Thymus (tissue), 11 donors: ENCODE data around the gene ERC2. TPM values are rescaled to one million over a fixed set of nuclear protein-coding genes. Genes with fewer than 3 reads are reported as not detected.

Experiments
- DNase-seq, 9 donors: peaks; one replicate each; pipeline ENCODE4 v3.0.0-alpha.2; 2013; ENCODE audit warnings: low spot score in 9 of 9, low read depth in 6 of 9, missing footprints in 1 of 9
- H3K27ac ChIP-seq, 2 donors: one replicate each; pipeline ENCODE4 v1.5.1; 2013; ENCODE audit warnings: control low read depth in 1 of 2, low read depth in 1 of 2, low read length in 1 of 2, mild to moderate bottlenecking in 1 of 2, moderate library complexity in 1 of 2
- H3K27me3 ChIP-seq, 2 donors: one replicate each; pipeline ENCODE4 v1.5.1; 2013; ENCODE audit warnings: low read length in 1 of 2; ENCODE audit not compliant: control insufficient read depth in 2 of 2, insufficient read depth in 1 of 2
- H3K36me3 ChIP-seq, 2 donors: one replicate each; pipeline ENCODE4 v1.5.1; 2013; ENCODE audit warnings: low read length in 1 of 2, mild to moderate bottlenecking in 1 of 2, moderate library complexity in 1 of 2; ENCODE audit not compliant: control insufficient read depth in 2 of 2, insufficient read depth in 2 of 2
- H3K4me1 ChIP-seq, 2 donors: one replicate each; pipeline ENCODE4 v1.5.1; 2013; ENCODE audit warnings: low read length in 2 of 2; ENCODE audit not compliant: control insufficient read depth in 2 of 2, insufficient read depth in 2 of 2
- H3K4me3 ChIP-seq, 2 donors: one replicate each; pipeline ENCODE4 v1.5.1; 2013; ENCODE audit warnings: low read length in 2 of 2, control low read depth in 1 of 2, mild to moderate bottlenecking in 1 of 2
- H3K9me3 ChIP-seq, 2 donors: one replicate each; pipeline ENCODE4 v1.5.1; 2013; ENCODE audit warnings: low read length in 1 of 2, mild to moderate bottlenecking in 1 of 2; ENCODE audit not compliant: control insufficient read depth in 2 of 2, insufficient read depth in 1 of 2
- polyA plus RNA-seq: library from polyadenylated mRNA; stranded (reverse); fragments of 200-250 nt; gene quantifications from one replicate; pipeline ENCODE4 v1.2.3, GENCODE V29; 2013
- total RNA-seq: library from RNA; stranded (reverse); fragments of 120-200 nt; gene quantifications from one replicate; pipeline ENCODE4 v1.2.4, GENCODE V29; 2013
- donor health status: healthy.

Gene ERC2
- total and polyA plus RNA-seq, 2 donors, result 0.28 to 0.50 TPM

DNA sequence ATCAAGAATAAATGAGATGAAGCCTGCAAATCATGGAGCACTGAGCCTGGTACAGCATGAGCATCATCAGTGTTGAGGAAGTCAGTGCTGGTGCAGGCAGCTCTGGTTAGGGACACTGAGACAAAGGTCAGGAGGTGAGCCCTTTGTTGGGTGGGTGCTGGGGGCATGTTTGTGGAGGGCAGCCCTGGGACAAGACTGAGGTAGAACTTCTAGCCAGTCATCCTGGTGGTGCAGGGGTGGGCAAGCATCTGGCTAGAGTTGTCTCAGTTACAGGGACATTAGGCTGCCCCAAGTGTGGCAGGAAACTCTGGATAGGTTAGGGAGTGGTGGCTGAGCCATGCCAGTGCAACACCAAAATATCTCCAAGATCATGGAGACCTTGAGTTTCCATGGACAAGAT lies 1008.4 kb downstream of the ERC2 start:
- Histone ChIP-seq H3K36me3 (no peaks in the 10 kb centered on the region), H3K4me1 (no peaks in the 10 kb centered on the region), H3K4me3 (no peak overlapping the region), H3K27ac (no peak overlapping the region), H3K27me3 (no peaks in the 10 kb centered on the region), H3K9me3 (no peaks in the 10 kb centered on the region)
- DNase-seq, result no peak

Other genes starting within 250 kb of the ERC2 start
- gene CCDC66, start 88.7 kb upstream of the ERC2 start, total RNA-seq, result 42.7 TPM
- 27.9 TPM for gene CCDC66, start 88.7 kb upstream of the ERC2 start, polyA plus RNA-seq
- gene TASOR, start 214.8 kb upstream of the ERC2 start, total RNA-seq, result 74.2 TPM
- 55.7 TPM for gene TASOR, start 214.8 kb upstream of the ERC2 start, polyA plus RNA-seq